ENCODE results near the gene HUNK.

- TF ChIP-seq SMAD3 (CRISPR knock-in tag; IDR thresholded peaks at IDR 0.05; ENCODE audit: borderline replicate concordance), result no peak
- TF ChIP-seq ZNF232 (CRISPR knock-in tag; IDR thresholded peaks at IDR 0.05), result no peak
- no peak for TF ChIP-seq ZNF219 (CRISPR knock-in tag; IDR thresholded peaks at IDR 0.05; ENCODE audit: borderline replicate concordance)
- TF ChIP-seq E2F4 (CRISPR knock-in tag; IDR thresholded peaks at IDR 0.05; ENCODE audit: borderline replicate concordance, low read depth), result no peak
- TF ChIP-seq, protein P1, sequence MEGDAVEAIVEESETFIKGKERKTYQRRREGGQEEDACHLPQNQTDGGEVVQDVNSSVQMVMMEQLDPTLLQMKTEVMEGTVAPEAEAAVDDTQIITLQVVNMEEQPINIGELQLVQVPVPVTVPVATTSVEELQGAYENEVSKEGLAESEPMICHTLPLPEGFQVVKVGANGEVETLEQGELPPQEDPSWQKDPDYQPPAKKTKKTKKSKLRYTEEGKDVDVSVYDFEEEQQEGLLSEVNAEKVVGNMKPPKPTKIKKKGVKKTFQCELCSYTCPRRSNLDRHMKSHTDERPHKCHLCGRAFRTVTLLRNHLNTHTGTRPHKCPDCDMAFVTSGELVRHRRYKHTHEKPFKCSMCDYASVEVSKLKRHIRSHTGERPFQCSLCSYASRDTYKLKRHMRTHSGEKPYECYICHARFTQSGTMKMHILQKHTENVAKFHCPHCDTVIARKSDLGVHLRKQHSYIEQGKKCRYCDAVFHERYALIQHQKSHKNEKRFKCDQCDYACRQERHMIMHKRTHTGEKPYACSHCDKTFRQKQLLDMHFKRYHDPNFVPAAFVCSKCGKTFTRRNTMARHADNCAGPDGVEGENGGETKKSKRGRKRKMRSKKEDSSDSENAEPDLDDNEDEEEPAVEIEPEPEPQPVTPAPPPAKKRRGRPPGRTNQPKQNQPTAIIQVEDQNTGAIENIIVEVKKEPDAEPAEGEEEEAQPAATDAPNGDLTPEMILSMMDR (IDR thresholded peaks at IDR 0.05), result no peak
- TF ChIP-seq ZNF317 (CRISPR knock-in tag; IDR thresholded peaks at IDR 0.05; ENCODE audit: borderline replicate concordance, low read depth), result no peak
Measured at GRCh38 chr21:31946231-31946630, 73.4 kb downstream of the HUNK start.
